Measurements from ENCODE around the gene ENHO. TPM values are rescaled to one million over a fixed set of nuclear protein-coding genes. Genes with fewer than 3 reads are reported as not detected.

ENHO gene
- total and polyA plus RNA-seq, 2 experiments from 2014 or later: 13.8 to 19.7 TPM

DNA sequence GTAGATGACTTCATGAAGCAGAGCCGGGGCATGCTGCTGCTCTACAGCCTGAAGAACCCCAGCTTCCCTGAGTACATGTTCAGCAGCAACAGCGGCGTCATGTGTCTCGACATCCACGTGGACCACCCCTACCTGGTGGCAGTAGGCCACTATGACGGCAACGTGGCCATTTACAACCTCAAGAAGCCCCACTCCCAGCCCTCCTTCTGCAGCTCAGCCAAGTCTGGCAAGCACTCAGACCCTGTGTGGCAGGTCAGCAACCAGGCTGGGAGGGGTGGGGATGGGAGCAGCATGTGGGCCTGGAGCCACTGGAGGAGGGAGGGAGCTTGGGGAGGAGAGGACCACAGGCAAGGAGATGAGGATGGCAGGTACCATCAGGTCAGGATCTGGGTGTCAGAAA lies 16.2 kb downstream of the ENHO start:
- Histone ChIP-seq H3K9me2 (ENCODE audit: insufficient read depth) (no peaks in the 10 kb centered on the region), H3K27ac (ENCODE audit: low read depth) (no peak overlapping the region), H3F3A (replicated peaks; ENCODE audit: low read depth) (no peaks in the 10 kb centered on the region), H4K20me1 (replicated peaks; ENCODE audit: insufficient read depth) (no peaks in the 10 kb centered on the region), H3K79me2 (replicated peaks; ENCODE audit: insufficient read depth) (no peaks in the 10 kb centered on the region), H3K4me2 (no peak overlapping the region), H3K4me3 (no peak overlapping the region), H3K4me1 (ENCODE audit: insufficient read depth) (peaks cover 15% of the 10 kb centered on the region), H2AFZ (no peak overlapping the region), H3K27me3 (ENCODE audit: insufficient read depth) (no peaks in the 10 kb centered on the region), H3K36me3 (ENCODE audit: insufficient read depth) (no peaks in the 10 kb centered on the region)
- ATAC-seq (no peak), DNase-seq (ENCODE audit: low spot score) (no peak)
- TF ChIP-seq POLR2AphosphoS5 (IDR thresholded peaks at IDR 0.05; ENCODE audit: low read depth) (no peak), CREB1 (CRISPR knock-in tag; IDR thresholded peaks at IDR 0.05; ENCODE audit: low read depth) (no peak), STAT1 (IDR thresholded peaks at IDR 0.05; ENCODE audit: unreplicated experiment) (no peak), EZH2 (IDR thresholded peaks at IDR 0.05; ENCODE audit: low read depth, unreplicated experiment) (no peak), EZH2phosphoT487 (IDR thresholded peaks at IDR 0.05; ENCODE audit: unreplicated experiment) (no peak)
- TF ChIP-seq, protein P1, sequence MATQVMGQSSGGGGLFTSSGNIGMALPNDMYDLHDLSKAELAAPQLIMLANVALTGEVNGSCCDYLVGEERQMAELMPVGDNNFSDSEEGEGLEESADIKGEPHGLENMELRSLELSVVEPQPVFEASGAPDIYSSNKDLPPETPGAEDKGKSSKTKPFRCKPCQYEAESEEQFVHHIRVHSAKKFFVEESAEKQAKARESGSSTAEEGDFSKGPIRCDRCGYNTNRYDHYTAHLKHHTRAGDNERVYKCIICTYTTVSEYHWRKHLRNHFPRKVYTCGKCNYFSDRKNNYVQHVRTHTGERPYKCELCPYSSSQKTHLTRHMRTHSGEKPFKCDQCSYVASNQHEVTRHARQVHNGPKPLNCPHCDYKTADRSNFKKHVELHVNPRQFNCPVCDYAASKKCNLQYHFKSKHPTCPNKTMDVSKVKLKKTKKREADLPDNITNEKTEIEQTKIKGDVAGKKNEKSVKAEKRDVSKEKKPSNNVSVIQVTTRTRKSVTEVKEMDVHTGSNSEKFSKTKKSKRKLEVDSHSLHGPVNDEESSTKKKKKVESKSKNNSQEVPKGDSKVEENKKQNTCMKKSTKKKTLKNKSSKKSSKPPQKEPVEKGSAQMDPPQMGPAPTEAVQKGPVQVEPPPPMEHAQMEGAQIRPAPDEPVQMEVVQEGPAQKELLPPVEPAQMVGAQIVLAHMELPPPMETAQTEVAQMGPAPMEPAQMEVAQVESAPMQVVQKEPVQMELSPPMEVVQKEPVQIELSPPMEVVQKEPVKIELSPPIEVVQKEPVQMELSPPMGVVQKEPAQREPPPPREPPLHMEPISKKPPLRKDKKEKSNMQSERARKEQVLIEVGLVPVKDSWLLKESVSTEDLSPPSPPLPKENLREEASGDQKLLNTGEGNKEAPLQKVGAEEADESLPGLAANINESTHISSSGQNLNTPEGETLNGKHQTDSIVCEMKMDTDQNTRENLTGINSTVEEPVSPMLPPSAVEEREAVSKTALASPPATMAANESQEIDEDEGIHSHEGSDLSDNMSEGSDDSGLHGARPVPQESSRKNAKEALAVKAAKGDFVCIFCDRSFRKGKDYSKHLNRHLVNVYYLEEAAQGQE (IDR thresholded peaks at IDR 0.05; ENCODE audit: unreplicated experiment): no peak
- TF ChIP-seq, protein P2, sequence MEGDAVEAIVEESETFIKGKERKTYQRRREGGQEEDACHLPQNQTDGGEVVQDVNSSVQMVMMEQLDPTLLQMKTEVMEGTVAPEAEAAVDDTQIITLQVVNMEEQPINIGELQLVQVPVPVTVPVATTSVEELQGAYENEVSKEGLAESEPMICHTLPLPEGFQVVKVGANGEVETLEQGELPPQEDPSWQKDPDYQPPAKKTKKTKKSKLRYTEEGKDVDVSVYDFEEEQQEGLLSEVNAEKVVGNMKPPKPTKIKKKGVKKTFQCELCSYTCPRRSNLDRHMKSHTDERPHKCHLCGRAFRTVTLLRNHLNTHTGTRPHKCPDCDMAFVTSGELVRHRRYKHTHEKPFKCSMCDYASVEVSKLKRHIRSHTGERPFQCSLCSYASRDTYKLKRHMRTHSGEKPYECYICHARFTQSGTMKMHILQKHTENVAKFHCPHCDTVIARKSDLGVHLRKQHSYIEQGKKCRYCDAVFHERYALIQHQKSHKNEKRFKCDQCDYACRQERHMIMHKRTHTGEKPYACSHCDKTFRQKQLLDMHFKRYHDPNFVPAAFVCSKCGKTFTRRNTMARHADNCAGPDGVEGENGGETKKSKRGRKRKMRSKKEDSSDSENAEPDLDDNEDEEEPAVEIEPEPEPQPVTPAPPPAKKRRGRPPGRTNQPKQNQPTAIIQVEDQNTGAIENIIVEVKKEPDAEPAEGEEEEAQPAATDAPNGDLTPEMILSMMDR (conservative IDR thresholded peaks at IDR 0.05; ENCODE audit: low read depth in 2 of 2): no peak
- H3K4me3 Mint-ChIP-seq: no peak overlapping the region
- peaks cover 29% of the 10 kb centered on the region for H3K4me1 Mint-ChIP-seq
- no peaks in the 10 kb centered on the region; the same call in 2 of the 3 replicates for H3K9me3 Mint-ChIP-seq
- H3K27me3 Mint-ChIP-seq (ENCODE audit: insufficient read depth, low read depth, poor library complexity): peaks cover 4% of the 10 kb centered on the region
- no peaks in the 10 kb centered on the region for H3K36me3 Mint-ChIP-seq (ENCODE audit: low read depth)
- H3K27ac Mint-ChIP-seq: no peak overlapping the region

DNA sequence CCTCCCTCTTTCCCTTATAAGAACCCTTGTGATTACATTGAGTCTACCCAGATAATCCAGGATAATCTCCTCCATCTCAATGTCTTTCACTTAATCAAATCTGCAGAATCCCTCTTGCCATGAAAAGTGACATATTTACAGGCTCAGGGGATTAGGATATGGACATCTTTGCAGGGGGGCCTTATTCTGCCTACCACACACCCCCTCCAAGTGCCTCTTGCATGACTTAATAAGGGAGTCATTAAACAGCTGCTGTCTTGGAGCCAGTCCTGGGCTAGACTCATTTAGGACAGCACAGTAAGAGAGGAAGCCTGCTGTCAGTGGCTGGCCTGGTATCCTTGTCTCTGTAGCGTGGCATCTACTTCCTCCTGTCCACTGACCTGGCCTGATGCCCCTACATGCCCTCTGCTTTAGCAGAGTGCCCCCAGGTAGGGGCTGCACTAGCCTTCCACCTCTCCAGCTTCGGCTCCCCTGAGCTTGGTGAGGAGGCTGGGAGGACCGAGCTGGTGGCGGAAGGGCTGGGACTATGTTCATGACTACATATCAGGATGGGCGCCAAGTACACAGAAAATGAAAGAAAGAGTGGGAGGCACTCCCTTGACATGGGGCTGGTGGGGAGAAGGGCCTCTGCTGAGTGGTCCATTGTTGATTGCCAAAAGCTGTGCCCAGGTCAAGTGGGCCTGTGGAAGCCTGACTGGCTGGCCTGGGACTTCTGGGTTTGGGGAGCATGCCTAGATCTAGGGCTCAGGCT lies 17.2 kb downstream of the ENHO start:
- DNase-seq (ENCODE audit: low spot score) (no peak), ATAC-seq (no peak)
- Histone ChIP-seq H3K27ac (ENCODE audit: low read depth) (no peak overlapping the region), H3F3A (replicated peaks; ENCODE audit: low read depth) (no peaks in the 10 kb centered on the region), H3K27me3 (ENCODE audit: insufficient read depth) (no peaks in the 10 kb centered on the region), H3K4me1 (ENCODE audit: insufficient read depth) (peaks cover 4% of the 10 kb centered on the region), H4K20me1 (replicated peaks; ENCODE audit: insufficient read depth) (no peaks in the 10 kb centered on the region), H3K9me2 (ENCODE audit: insufficient read depth) (no peaks in the 10 kb centered on the region), H3K4me2 (no peak overlapping the region), H3K4me3 (no peak overlapping the region), H2AFZ (no peak overlapping the region), H3K36me3 (ENCODE audit: insufficient read depth) (no peaks in the 10 kb centered on the region), H3K79me2 (replicated peaks; ENCODE audit: insufficient read depth) (no peaks in the 10 kb centered on the region)
- Mint-ChIP-seq H3K36me3 (ENCODE audit: low read depth) (no peaks in the 10 kb centered on the region), H3K9me3 (no peaks in the 10 kb centered on the region), H3K27me3 (ENCODE audit: insufficient read depth, low read depth, poor library complexity) (peaks cover 6% of the 10 kb centered on the region), H3K4me3 (no peak overlapping the region), H3K4me1 (peaks cover 20% of the 10 kb centered on the region), H3K27ac (no peak overlapping the region)
- TF ChIP-seq STAT1 (IDR thresholded peaks at IDR 0.05; ENCODE audit: unreplicated experiment) (no peak), ZNF331 (CRISPR knock-in tag; IDR thresholded peaks at IDR 0.05; ENCODE audit: low read depth) (no peak), EZH2phosphoT487 (IDR thresholded peaks at IDR 0.05; ENCODE audit: unreplicated experiment) (no peak), POLR2AphosphoS5 (IDR thresholded peaks at IDR 0.05; ENCODE audit: low read depth) (no peak), NANOG (IDR thresholded peaks at IDR 0.05; ENCODE audit: borderline replicate concordance) (no peak), CREB1 (CRISPR knock-in tag; IDR thresholded peaks at IDR 0.05; ENCODE audit: low read depth) (no peak), EZH2 (IDR thresholded peaks at IDR 0.05; ENCODE audit: low read depth, unreplicated experiment) (no peak), JUNB (IDR thresholded peaks at IDR 0.05; ENCODE audit: unreplicated experiment) (no peak)
- TF ChIP-seq, protein P2 (conservative IDR thresholded peaks at IDR 0.05; ENCODE audit: low read depth in 2 of 2): no peak

Data from GM23338 (cell line).